HEK293 (cell line): Measurements from ENCODE around the gene YPEL5.

Source experiments
- CTCF ChIA-PET: fragments of 350-600 bp; formaldehyde crosslinking; extraction: SDS; loops from one replicate; lab custom pipeline; 2021; ENCODE audit warnings: antibody characterized with exemption; lab: Yijun Ruan, JAX
- POLR2A ChIA-PET: fragments of 300-600 bp; formaldehyde crosslinking; extraction: SDS; loops from one replicate; lab custom pipeline; 2020; ENCODE audit warnings: antibody characterized with exemption, inconsistent platforms; lab: Yijun Ruan, JAX
- H3K27ac ChIP-seq: fragments of 200-500 bp; sonication (Bioruptor generic); 2 replicates; pipeline ENCODE4 v1.5.1; 2014; ENCODE audit warnings: low read depth, low read length, control low read depth, inconsistent platforms; ENCODE audit errors: extremely low read depth
- H3K36me3 ChIP-seq, 2 experiments: fragments of 200-500 bp in 1 of 2; sonication (Bioruptor generic) in 1 of 2; 1 replicate in 1 of 2; 2 replicates in 1 of 2; pipeline ENCODE4 v1.5.1; 2014 to 2017; ENCODE audit warnings: inconsistent platforms in 2 of 2, low read length in 2 of 2; ENCODE audit not compliant: control insufficient read depth in 2 of 2, insufficient read depth in 1 of 2
- H3K4me1 ChIP-seq: fragments of 200-500 bp; sonication (Bioruptor generic); 2 replicates; pipeline ENCODE4 v1.5.1; 2014; ENCODE audit warnings: mild to moderate bottlenecking, low read length, inconsistent platforms; ENCODE audit not compliant: control insufficient read depth, insufficient read depth
- H3K4me3 ChIP-seq: 2 replicates; pipeline ENCODE4 v1.5.1; 2011; ENCODE audit warnings: low read depth, mild to moderate bottlenecking, control low read depth, low read length, moderate library complexity
- H3K9me3 ChIP-seq: fragments of 200-500 bp; sonication (Bioruptor generic); 2 replicates; pipeline ENCODE4 v1.5.1; 2014; ENCODE audit warnings: low read depth, low read length, inconsistent platforms; ENCODE audit not compliant: control insufficient read depth, insufficient read depth
- BCL11A ChIP-seq: fragments of 450-650 bp; formaldehyde crosslinking; IDR thresholded peaks from 2 replicates; pipeline ENCODE4 v1.5.1; 2016; ENCODE audit warnings: low read depth, missing biosample characterization, missing genetic modification characterization
- GFI1B ChIP-seq: fragments of 450-650 bp; formaldehyde crosslinking; IDR thresholded peaks from 2 replicates; pipeline ENCODE4 v1.5.1; 2016; ENCODE audit warnings: missing biosample characterization, missing genetic modification characterization
- KLF8 ChIP-seq: fragments of 450-650 bp; formaldehyde crosslinking; IDR thresholded peaks from 2 replicates; pipeline ENCODE4 v1.5.1; 2016; ENCODE audit warnings: missing biosample characterization, missing genetic modification characterization
- REPIN1 ChIP-seq: fragments of 450-650 bp; formaldehyde crosslinking; IDR thresholded peaks from 2 replicates; pipeline ENCODE4 v1.5.1; 2017; ENCODE audit warnings: missing biosample characterization, missing genetic modification characterization, low read depth
- YY1 ChIP-seq: fragments of 450-650 bp; formaldehyde crosslinking; IDR thresholded peaks from 2 replicates; pipeline ENCODE4 v1.5.1; 2018; ENCODE audit warnings: missing biosample characterization, missing genetic modification characterization
- YY2 ChIP-seq: fragments of 450-650 bp; formaldehyde crosslinking; IDR thresholded peaks from 2 replicates; pipeline ENCODE4 v1.5.1; 2016; ENCODE audit warnings: missing biosample characterization, missing genetic modification characterization
- ZBTB49 ChIP-seq: fragments of 450-650 bp; formaldehyde crosslinking; IDR thresholded peaks from 2 replicates; pipeline ENCODE4 v1.5.1; 2016; ENCODE audit warnings: missing biosample characterization, missing genetic modification characterization, low read depth
- ZFP3 ChIP-seq: fragments of 450-650 bp; formaldehyde crosslinking; IDR thresholded peaks from 2 replicates; pipeline ENCODE4 v1.5.1; 2016; ENCODE audit warnings: low read depth, missing biosample characterization, missing genetic modification characterization
- ZNF132 ChIP-seq: fragments of 450-650 bp; formaldehyde crosslinking; IDR thresholded peaks from 2 replicates; pipeline ENCODE4 v1.5.1; 2017; ENCODE audit warnings: missing biosample characterization, missing genetic modification characterization, borderline replicate concordance
- ZNF133 ChIP-seq: fragments of 450-650 bp; formaldehyde crosslinking; IDR thresholded peaks from 2 replicates; pipeline ENCODE4 v1.5.1; 2016; ENCODE audit warnings: missing biosample characterization, missing genetic modification characterization
- ZNF16 ChIP-seq: fragments of 450-650 bp; formaldehyde crosslinking; IDR thresholded peaks from 2 replicates; pipeline ENCODE4 v1.5.1; 2016; ENCODE audit warnings: low read depth, missing biosample characterization, missing genetic modification characterization
- ZNF169 ChIP-seq: fragments of 450-650 bp; formaldehyde crosslinking; IDR thresholded peaks from 2 replicates; pipeline ENCODE4 v1.5.1; 2016; ENCODE audit warnings: missing biosample characterization, missing genetic modification characterization
- ZNF18 ChIP-seq: fragments of 450-650 bp; formaldehyde crosslinking; IDR thresholded peaks from 2 replicates; pipeline ENCODE4 v1.5.1; 2016; ENCODE audit warnings: missing biosample characterization, missing genetic modification characterization
- ZNF223 ChIP-seq: fragments of 450-650 bp; formaldehyde crosslinking; IDR thresholded peaks from 2 replicates; pipeline ENCODE4 v1.5.1; 2016; ENCODE audit warnings: missing biosample characterization, missing genetic modification characterization
- ZNF24 ChIP-seq: fragments of 450-650 bp; formaldehyde crosslinking; IDR thresholded peaks from 2 replicates; pipeline ENCODE4 v1.5.1; 2016; ENCODE audit warnings: missing biosample characterization, missing genetic modification characterization
- ZNF280D ChIP-seq: fragments of 450-650 bp; formaldehyde crosslinking; IDR thresholded peaks from 2 replicates; pipeline ENCODE4 v1.5.1; 2016; ENCODE audit warnings: missing biosample characterization, missing genetic modification characterization
- ZNF335 ChIP-seq: fragments of 450-650 bp; formaldehyde crosslinking; conservative IDR thresholded peaks from 2 replicates; pipeline ENCODE4 v1.5.1; 2016; ENCODE audit warnings: missing biosample characterization, missing genetic modification characterization
- ZNF394 ChIP-seq: fragments of 450-650 bp; formaldehyde crosslinking; IDR thresholded peaks from 2 replicates; pipeline ENCODE4 v1.5.1; 2016; ENCODE audit warnings: missing biosample characterization, missing genetic modification characterization, mild to moderate bottlenecking, moderate library complexity, borderline replicate concordance
- ZNF416 ChIP-seq: fragments of 450-650 bp; formaldehyde crosslinking; IDR thresholded peaks from 2 replicates; pipeline ENCODE4 v1.5.1; 2016; ENCODE audit warnings: missing biosample characterization, missing genetic modification characterization
- ZNF48 ChIP-seq: fragments of 450-650 bp; formaldehyde crosslinking; IDR thresholded peaks from 2 replicates; pipeline ENCODE4 v1.5.1; 2016; ENCODE audit warnings: missing biosample characterization, missing genetic modification characterization
- ZNF530 ChIP-seq: fragments of 450-650 bp; formaldehyde crosslinking; IDR thresholded peaks from 2 replicates; pipeline ENCODE4 v1.5.1; 2016; ENCODE audit warnings: low read depth, missing biosample characterization, missing genetic modification characterization
- ZNF585B ChIP-seq: fragments of 450-650 bp; formaldehyde crosslinking; IDR thresholded peaks from 2 replicates; pipeline ENCODE4 v1.5.1; 2016; ENCODE audit warnings: missing biosample characterization, missing genetic modification characterization
- ZNF670 ChIP-seq: fragments of 450-650 bp; formaldehyde crosslinking; IDR thresholded peaks from 2 replicates; pipeline ENCODE4 v1.5.1; 2016; ENCODE audit warnings: missing biosample characterization, missing genetic modification characterization, low read depth
- ZNF76 ChIP-seq: fragments of 450-650 bp; formaldehyde crosslinking; IDR thresholded peaks from 2 replicates; pipeline ENCODE4; 2016; ENCODE audit warnings: low read depth, missing biosample characterization, missing genetic modification characterization, borderline replicate concordance
- ZSCAN23 ChIP-seq: fragments of 450-650 bp; formaldehyde crosslinking; IDR thresholded peaks from 2 replicates; pipeline ENCODE4 v1.5.1; 2016; ENCODE audit warnings: missing biosample characterization, missing genetic modification characterization
- ZSCAN5A ChIP-seq: fragments of 450-650 bp; formaldehyde crosslinking; IDR thresholded peaks from 2 replicates; pipeline ENCODE4 v1.5.1; 2016; ENCODE audit warnings: missing biosample characterization, missing genetic modification characterization

The YPEL5 gene

GRCh38 chr2:30193104-30193681 is 46.4 kb downstream of the YPEL5 start:
- Histone ChIP-seq H3K27ac (no peak overlapping the region), H3K36me3 (no peaks in the 10 kb centered on the region), H3K4me3 (no peak overlapping the region), H3K9me3 (no peaks in the 10 kb centered on the region), H3K4me1 (no peaks in the 10 kb centered on the region)
- TF ChIP-seq ZNF132 (tag by site-specific recombination) (no peak), ZNF416 (tag by site-specific recombination) (no peak), BCL11A (no peak), ZNF48 (tag by site-specific recombination) (no peak), ZNF394 (no peak), ZNF76 (tag by site-specific recombination) (no peak), ZNF18 (tag by site-specific recombination) (no peak), ZNF133 (tag by site-specific recombination) (no peak), ZNF530 (tag by site-specific recombination) (no peak), ZFP3 (tag by site-specific recombination) (no peak), ZBTB49 (tag by site-specific recombination) (no peak), REPIN1 (tag by site-specific recombination) (no peak), YY2 (tag by site-specific recombination) (no peak), ZNF24 (tag by site-specific recombination) (no peak), KLF8 (no peak), ZSCAN23 (tag by site-specific recombination) (no peak), ZNF670 (tag by site-specific recombination) (no peak), ZNF169 (tag by site-specific recombination) (no peak), ZNF16 (tag by site-specific recombination) (no peak)
- CTCF ChIA-PET, result interaction anchor here (0.6 to 3.7 kb wide), 5 partner anchors 229 to 1235 kb away, joined by 3 to 15 read pairs (median 5); no protein-coding TSS in a partner anchor
- POLR2A ChIA-PET, result no interaction called here

GRCh38 chr2:30194421-30194820 is 47.6 kb downstream of the YPEL5 start:
- Histone ChIP-seq H3K9me3 (no peaks in the 10 kb centered on the region), H3K4me3 (no peak overlapping the region), H3K36me3 (no peaks in the 10 kb centered on the region), H3K27ac (no peak overlapping the region), H3K4me1 (no peaks in the 10 kb centered on the region)
- CTCF ChIA-PET, result no interaction called here
- POLR2A ChIA-PET, result no interaction called here
- TF ChIP-seq ZNF280D (tag by site-specific recombination) (no peak), ZSCAN5A (tag by site-specific recombination) (no peak), ZNF335 (tag by site-specific recombination) (no peak), ZBTB49 (tag by site-specific recombination) (no peak), ZNF223 (tag by site-specific recombination) (no peak), ZNF585B (tag by site-specific recombination) (no peak), YY1 (no peak), REPIN1 (tag by site-specific recombination) (no peak), GFI1B (no peak)
